Measurements from ENCODE around the gene CD44.

Gene CD44

DNA sequence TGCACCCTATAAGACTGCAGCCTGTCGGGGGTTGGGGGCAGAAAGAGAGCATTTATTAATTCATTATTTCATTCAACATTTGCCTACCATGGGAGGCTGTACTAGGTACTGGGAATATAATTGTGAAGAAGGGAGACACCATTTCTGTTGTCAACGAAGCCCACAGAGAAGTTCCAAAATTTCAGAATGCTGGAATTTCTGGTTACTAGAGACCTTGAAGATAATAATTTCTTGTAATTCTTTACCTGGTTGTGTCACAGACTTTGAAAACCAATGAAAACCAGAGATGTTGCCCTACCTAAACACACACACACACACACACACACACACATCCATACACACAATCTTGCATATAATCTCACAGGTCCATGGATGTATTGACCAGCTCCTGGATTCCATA lies 30.1 kb downstream of the CD44 start:
- no peak overlapping the region for H3K4me3 ChIP-seq (ENCODE audit: low read length)
- no peak for DNase-seq (ENCODE audit: low read depth)
- TF ChIP-seq, protein P1, sequence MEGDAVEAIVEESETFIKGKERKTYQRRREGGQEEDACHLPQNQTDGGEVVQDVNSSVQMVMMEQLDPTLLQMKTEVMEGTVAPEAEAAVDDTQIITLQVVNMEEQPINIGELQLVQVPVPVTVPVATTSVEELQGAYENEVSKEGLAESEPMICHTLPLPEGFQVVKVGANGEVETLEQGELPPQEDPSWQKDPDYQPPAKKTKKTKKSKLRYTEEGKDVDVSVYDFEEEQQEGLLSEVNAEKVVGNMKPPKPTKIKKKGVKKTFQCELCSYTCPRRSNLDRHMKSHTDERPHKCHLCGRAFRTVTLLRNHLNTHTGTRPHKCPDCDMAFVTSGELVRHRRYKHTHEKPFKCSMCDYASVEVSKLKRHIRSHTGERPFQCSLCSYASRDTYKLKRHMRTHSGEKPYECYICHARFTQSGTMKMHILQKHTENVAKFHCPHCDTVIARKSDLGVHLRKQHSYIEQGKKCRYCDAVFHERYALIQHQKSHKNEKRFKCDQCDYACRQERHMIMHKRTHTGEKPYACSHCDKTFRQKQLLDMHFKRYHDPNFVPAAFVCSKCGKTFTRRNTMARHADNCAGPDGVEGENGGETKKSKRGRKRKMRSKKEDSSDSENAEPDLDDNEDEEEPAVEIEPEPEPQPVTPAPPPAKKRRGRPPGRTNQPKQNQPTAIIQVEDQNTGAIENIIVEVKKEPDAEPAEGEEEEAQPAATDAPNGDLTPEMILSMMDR (conservative IDR thresholded peaks at IDR 0.05; ENCODE audit: low read depth, low read length), result no peak

DNA sequence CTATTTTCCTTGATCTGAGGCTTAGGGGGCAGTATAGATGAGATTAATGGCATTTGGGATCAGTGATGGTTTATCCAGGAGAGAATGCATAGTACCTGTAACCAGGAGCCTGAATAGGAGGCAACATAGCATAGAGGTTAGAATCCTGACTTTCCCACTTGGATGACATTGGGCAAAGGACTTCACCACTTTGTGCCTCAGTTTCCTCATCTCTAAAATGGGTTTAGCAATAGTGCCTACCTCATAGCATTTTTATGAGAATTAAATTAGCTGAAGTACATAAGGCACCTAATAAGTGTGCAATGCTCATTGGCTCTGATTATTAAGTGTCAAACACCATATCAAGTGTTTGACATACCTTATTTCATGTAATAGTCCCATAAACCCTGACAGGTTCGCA lies 30.8 kb downstream of the CD44 start:
- TF ChIP-seq, protein P1 (conservative IDR thresholded peaks at IDR 0.05; ENCODE audit: low read depth, low read length), result no peak
- no peak for DNase-seq (ENCODE audit: low read depth)
- H3K4me3 ChIP-seq (ENCODE audit: low read length), result no peak overlapping the region

GRCh38 chr11:35170503-35170902 lies 31.5 kb downstream of the CD44 start:
- TF ChIP-seq, protein P1 (conservative IDR thresholded peaks at IDR 0.05; ENCODE audit: low read depth, low read length), result no peak
- H3K4me3 ChIP-seq (ENCODE audit: low read length), result no peak overlapping the region
- no peak for DNase-seq (ENCODE audit: low read depth)

GRCh38 chr11:35171226-35171625 lies 32.3 kb downstream of the CD44 start:
- H3K4me3 ChIP-seq (ENCODE audit: low read length), result no peak overlapping the region
- DNase-seq (ENCODE audit: low read depth), result no peak
- TF ChIP-seq, protein P1 (conservative IDR thresholded peaks at IDR 0.05; ENCODE audit: low read depth, low read length), result no peak

- no peak overlapping the region for H3K4me3 ChIP-seq (ENCODE audit: low read length)
- TF ChIP-seq, protein P1 (conservative IDR thresholded peaks at IDR 0.05; ENCODE audit: low read depth, low read length), result no peak
- no peak for DNase-seq (ENCODE audit: low read depth)
Measured at GRCh38 chr11:35173011-35173511, 34.1 kb downstream of the CD44 start.

DNA sequence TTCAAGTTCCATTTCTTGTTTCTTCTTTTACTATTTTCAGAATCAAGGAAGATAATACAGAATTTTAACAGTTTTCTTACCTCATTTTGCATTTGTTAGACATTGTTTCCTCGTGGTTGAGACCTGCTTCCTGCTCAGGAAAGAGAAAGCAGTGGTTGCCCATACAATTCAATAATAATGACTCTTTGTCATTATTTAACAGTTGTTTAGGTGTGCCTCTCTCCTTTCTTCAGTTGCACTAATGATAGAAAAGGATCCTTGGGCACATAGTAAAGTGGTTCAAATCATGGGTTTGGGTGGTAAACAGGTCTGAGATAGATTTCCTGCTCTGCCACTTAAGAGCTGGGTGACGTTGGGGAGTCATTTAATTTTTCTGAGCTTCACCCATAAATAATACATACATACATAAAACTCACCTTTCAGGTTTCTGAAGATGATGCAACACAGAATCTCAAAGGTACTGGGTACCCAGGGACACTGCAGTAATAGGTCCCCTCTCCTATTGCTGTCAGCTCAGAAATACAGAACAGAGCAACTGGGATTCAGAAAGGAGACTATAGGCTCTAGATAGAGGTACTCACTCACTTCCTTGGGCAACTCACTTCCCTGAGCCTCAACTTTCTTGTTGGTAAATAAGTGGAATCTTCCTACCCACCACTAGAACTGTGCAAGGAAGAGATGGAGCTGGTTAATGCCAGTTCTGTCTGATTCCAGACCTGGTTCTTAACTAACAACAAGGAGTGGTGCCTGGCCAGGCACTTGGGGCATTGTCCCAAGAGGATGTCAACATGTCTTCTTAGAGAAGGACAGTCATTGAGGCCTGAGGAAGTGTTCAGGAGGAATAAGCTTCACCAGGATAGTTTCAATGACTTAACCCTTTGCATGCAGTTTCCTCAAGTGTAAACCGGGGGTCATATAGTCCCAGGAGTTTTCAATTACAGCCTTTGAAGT lies 34.9 kb downstream of the CD44 start:
- DNase-seq (ENCODE audit: low read depth), result no peak
- H3K4me3 ChIP-seq (ENCODE audit: low read length), result no peak overlapping the region
- TF ChIP-seq, protein P1 (conservative IDR thresholded peaks at IDR 0.05; ENCODE audit: low read depth, low read length), result no peak

GRCh38 chr11:35174666-35175065 lies 35.7 kb downstream of the CD44 start:
- DNase-seq (ENCODE audit: low read depth), result no peak
- H3K4me3 ChIP-seq (ENCODE audit: low read length), result no peak overlapping the region
- TF ChIP-seq, protein P1 (conservative IDR thresholded peaks at IDR 0.05; ENCODE audit: low read depth, low read length), result no peak
